SH-SY5Y (cell line): ENCODE data around the gene INPP5A.

Experiments
- GATA2 ChIP-seq: IDR thresholded peaks from 2 replicates; pipeline ENCODE4 v1.6.1; 2011; ENCODE audit warnings: mild to moderate bottlenecking, low read depth, low read length
- GATA3 ChIP-seq: IDR thresholded peaks from 2 replicates; pipeline ENCODE4 v1.6.1; 2011; ENCODE audit warnings: low read depth, mild to moderate bottlenecking, low read length, moderate library complexity

The INPP5A gene

DNA sequence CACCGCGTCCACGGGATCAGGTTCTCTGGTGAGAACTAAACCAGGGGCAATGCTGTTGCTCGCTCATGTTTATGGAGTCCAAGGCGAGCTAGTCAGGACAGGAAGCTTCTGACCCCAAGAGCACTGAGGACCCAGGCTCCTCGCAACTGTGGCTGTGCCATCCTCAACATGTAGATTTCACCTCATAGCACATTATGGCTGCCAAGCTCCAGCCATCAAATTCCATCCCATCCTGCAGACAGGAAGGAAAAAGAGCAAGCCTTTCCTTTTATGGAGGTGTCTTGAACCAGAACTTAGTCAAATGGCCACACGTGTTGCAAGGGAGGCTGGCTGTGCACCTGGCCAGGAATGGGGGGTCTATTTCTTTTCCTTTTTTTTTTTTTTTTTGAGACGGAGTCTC is 264.5 kb downstream of the INPP5A start:
- no peak for TF ChIP-seq GATA3
- TF ChIP-seq GATA2, result no peak

DNA sequence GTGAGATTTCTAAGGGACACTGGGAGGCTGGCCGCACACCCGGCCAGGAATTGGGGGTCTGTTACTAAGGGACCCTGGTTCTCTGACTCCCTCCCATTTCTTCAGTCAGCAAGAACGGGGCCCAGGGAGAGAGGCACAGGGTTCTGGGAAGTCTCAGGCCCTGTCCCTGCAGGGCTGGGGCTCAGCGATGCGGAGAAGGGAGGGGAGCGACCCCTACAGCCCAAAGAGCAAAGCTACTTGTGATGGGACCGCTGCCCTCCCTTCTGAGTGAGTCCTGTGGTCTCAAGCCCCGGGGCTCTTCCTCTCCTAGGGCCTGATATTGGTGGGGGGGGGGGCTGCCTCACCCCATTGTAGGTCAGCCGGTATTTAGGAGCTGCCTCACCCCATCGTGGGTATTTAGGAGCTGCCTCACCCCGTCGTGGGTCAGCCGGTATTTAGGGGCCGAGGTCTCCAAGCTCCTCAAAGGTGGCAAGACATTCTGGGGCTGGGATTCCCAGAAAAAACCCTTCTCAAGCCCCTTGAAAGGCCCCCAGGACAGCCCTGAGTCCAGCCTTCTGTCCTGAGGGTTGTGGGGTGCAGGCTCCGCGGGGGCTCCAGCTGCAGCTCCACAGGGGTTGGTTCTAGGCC is 265.2 kb downstream of the INPP5A start:
- TF ChIP-seq GATA2, result no peak
- no peak for TF ChIP-seq GATA3

DNA sequence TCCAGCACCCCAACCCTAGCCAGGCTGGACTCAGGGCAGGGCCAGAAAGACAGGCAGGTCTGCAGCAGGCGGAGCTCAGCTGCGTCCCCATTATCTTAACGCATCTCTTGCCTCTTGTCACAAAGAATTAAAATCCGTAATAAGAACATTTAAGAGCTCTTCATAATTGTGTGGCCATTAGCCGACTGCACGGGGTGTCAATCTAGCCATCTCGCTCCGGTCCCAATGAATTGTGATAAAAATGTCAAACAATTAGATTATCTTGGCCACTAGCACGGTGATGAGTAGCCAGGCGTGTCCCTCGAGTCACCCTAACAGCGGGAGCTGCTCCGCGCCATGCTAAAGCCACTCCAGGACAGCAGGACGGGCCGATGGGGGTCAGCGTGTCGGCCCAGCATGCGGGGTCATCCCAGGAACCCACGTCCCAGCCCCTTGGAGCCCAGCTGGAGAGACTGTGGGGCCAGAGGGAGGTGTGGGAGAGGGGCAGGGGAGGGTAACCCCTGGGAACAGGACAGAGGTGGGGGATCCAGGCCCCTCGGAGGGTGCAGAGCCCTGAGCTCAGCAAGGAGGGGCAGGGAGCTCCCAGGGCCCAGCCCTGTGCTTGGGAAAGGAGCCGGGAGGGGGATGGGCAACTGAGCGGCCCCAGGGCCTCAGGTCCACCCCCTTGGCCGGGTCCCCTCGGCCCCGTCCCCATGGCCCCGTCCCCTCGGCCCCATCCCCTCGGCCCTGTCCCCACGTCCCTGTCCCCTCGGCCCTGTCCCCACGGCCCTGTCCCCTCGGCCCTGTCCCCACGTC is 266.0 kb downstream of the INPP5A start:
- no peak for TF ChIP-seq GATA2

DNA sequence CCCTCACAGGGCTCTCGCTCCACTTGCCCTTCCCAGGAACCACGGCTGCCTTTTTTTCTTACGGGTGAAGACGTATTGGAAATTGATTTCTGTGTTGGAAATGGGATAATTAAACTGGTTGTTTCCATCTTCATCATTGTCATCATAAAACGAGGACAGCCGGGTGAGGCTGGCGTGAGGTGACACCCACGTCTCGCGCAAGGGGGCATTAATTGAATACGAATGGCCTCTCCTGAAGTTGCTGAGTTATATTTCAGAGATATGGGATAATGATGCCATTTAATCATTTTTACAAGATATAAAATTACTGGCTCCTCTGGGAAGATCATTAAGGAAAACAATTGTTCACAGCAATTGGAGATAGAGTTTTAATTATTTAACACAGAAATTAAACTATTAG is 266.7 kb downstream of the INPP5A start:
- TF ChIP-seq GATA3 (no peak), GATA2 (no peak)

DNA sequence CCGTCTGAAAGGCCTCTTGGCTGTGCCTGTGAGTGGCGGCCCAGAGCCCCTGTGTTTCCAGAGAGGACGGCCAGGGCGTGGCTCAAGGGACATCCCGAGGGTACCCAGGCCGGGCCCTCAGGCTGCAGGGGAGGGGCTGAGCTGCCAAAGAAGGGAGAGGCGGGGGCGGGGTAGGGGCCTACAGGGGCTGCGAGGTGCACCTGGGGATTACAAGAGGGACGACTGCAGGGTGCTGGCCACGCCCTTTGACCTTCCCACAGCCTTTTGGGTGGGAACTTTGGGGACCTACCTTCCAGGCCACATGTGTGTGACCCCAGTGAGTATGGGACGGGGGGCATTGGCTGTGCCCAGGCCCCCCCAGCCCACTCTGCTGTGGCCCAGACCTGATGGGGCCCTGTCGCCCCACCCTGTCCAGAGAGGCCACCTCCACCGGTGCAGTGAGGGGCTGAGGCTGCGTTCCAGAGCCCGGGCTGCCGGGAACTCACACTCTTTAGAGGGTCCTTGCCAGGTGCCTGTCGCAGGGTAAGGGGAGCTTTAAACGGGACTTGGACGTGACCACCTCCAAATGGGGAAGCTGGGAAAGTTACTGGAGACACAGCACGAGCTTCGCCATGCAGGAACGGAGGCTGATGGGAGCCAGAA is 267.3 kb downstream of the INPP5A start:
- no peak for TF ChIP-seq GATA3
- no peak for TF ChIP-seq GATA2

GRCh38 chr10:132805599-132805998 is 268.0 kb downstream of the INPP5A start:
- TF ChIP-seq GATA2, result no peak
- no peak for TF ChIP-seq GATA3

DNA sequence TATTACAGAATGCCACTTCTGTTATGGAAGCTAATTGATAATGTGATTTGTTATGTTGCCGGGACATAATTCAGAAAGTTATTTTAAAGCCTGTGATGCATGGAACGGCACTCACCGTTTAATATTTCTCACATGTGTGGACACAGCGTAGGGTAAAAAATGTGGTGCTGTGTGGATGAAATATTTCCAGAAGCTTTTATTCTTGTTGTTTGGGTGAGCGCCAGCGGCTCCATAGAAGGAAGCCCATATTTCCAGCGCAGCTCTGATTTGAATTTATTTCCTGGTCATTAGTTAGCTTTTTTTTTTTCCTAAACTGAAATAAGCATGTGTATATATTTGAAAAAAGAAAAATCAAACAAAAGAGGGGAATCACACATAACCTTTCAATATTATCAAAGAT is 268.5 kb downstream of the INPP5A start:
- TF ChIP-seq GATA2 (no peak), GATA3 (no peak)

GRCh38 chr10:132806561-132807003 is 269.0 kb downstream of the INPP5A start:
- TF ChIP-seq GATA2, result no peak
- TF ChIP-seq GATA3, result no peak

GRCh38 chr10:132807621-132808049 is 270.0 kb downstream of the INPP5A start:
- no peak for TF ChIP-seq GATA2
- TF ChIP-seq GATA3, result no peak

DNA sequence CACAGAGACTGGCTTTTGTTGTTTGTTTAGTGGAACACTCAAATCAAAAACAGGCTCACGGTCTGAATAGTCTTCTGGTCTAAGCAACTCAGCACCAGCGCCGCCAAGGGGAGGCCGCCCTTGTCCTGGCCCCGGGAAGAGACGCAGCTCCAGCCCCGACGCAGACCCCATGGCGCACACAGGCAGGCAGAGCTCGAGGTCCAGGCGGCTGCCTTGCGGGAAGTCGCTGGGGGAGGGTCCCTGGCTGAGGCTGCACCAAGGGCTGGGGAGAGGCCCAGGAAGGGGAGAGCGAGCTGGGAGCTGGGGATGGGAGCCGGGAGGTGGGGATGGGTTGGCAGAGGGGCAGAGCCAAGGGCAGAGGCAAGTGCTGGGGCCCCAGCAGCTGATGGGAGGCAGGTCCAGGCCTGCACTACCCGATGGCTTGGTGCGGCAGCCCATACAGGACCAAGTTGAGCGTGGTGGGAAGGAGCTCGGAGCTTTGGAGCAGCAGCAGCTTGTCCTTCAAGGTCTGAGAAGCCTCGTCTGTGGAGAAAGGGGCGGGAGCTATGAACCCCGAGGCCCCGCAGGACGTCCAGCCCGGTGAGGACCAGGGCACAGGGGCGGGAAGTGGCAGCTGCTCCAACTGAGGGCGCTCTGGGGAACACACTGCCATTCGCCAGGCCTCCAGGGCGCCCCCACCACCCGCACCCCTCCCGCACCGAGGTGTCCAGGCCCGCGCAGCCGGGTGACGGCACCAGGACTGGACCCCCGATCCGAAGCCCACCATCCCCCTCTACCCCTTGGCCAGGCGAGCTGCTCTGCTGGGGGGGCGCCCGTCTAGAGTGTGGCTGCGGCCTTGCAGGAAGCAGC is 271.0 kb downstream of the INPP5A start:
- no peak for TF ChIP-seq GATA3
- no peak for TF ChIP-seq GATA2

DNA sequence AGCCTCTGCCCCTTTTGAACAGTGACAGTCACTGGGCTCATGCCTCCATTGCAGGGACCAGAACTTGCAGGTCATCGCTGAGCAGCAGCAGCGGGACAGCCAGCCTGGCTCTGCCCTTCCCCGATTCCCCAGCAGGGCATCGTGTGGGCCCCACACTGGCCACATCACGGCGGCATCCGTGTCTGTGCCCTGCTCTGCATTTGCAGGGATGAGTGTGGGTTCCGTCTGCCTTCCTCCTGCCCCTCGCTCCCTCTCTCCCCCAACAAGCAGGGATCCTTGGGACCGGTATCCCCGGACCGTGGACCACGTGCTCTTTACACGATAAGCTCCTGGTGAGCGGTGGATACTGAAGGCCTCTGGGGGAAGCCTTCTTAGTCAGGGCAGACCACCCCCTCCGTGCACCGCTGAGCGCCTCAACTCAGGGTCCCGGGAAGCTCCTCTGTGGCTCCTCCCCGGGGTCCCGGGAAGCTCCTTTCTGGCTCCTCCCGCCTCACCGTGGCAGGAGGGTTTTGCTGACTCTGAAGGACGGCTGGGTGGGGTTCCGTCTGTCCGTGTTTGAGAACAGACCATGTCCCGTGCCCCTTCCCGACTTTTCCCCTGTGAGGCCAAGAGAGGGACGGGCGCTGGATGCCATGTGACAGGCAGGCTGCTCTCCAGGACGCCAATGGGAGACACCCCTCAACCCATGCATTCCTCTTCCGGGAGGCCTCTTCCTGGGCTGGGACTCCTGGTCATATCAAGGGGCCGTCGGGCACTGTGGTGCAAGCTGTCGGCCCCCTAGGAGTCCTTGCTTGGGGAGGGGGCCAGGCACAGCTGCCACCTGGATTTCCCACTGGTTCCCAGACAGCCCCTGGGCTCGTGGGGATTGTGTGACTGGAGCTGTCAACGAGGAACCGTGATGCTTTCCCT is 271.9 kb downstream of the INPP5A start:
- no peak for TF ChIP-seq GATA3
- no peak for TF ChIP-seq GATA2

DNA sequence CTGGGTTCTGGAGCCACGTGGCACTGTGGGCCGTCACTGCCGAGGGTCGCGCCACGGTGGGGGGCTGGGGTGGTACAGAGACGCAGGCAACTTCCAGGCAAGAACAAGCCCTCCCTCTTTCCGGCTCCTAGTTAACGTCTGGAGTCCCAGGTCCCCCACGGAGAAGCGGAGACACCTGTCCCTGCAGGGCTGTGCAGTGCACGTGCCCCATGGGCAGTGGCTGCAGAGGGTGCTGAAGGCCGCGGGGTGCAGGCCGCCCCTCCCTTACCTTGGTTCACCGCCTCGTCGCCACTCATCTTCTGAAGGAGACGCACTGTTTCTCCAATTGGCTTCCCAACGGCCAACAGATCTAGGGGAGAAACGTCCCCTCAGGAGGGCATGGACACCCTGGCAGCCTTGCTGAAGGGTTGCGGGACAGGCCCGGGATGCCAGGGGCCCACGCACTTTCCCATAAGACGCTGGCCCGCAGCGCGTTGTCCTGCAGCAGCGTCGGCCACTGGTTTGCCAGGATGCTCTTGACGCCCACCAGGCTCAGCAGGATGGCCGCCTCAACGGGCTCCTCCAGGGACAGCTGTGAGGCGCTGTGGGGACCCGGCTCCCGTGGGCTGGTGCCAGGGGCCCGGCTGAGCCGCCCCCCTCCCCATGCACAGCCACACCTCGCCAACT is 272.7 kb downstream of the INPP5A start:
- no peak for TF ChIP-seq GATA2
- TF ChIP-seq GATA3, result no peak
